ENCODE results near the gene STXBP6.

The STXBP6 gene

GRCh38 chr14:25006031-25006430 lies 43.9 kb downstream of the STXBP6 start:
- H3K27ac ChIP-seq: no peak overlapping the region
- TF ChIP-seq ZFX (IDR thresholded peaks at IDR 0.05): no peak
- TF ChIP-seq CTCF (conservative IDR thresholded peaks at IDR 0.05): no peak

- no peak overlapping the region for H3K27ac ChIP-seq
- no peak for TF ChIP-seq ZFX (IDR thresholded peaks at IDR 0.05)
- no peak for TF ChIP-seq CTCF (conservative IDR thresholded peaks at IDR 0.05)
These were observed 45.5 kb downstream of the STXBP6 start for GRCh38 chr14:25004389-25004809.

GRCh38 chr14:25003537-25003936 lies 46.4 kb downstream of the STXBP6 start:
- H3K27ac ChIP-seq: no peak overlapping the region
- TF ChIP-seq ZFX (IDR thresholded peaks at IDR 0.05) (no peak), CTCF (conservative IDR thresholded peaks at IDR 0.05) (no peak)

GRCh38 chr14:25001601-25002000 lies 48.3 kb downstream of the STXBP6 start:
- no peak for TF ChIP-seq ZFX (IDR thresholded peaks at IDR 0.05)
- no peak for TF ChIP-seq CTCF (conservative IDR thresholded peaks at IDR 0.05)

GRCh38 chr14:25001156-25001555 lies 48.8 kb downstream of the STXBP6 start:
- TF ChIP-seq CTCF (conservative IDR thresholded peaks at IDR 0.05): no peak
- TF ChIP-seq ZFX (IDR thresholded peaks at IDR 0.05): no peak

More at GRCh38 chr14:25001601-25002000, 48.3 kb downstream of the STXBP6 start:
- H3K27ac ChIP-seq: no peak overlapping the region

GRCh38 chr14:24999157-24999556 lies 50.8 kb downstream of the STXBP6 start:
- no peak for TF ChIP-seq CTCF (conservative IDR thresholded peaks at IDR 0.05)
- TF ChIP-seq ZFX (IDR thresholded peaks at IDR 0.05): no peak
- no peak overlapping the region for H3K27ac ChIP-seq

More at GRCh38 chr14:25001156-25001555, 48.8 kb downstream of the STXBP6 start:
- H3K27ac ChIP-seq: no peak overlapping the region

- TF ChIP-seq ZFX (IDR thresholded peaks at IDR 0.05) (no peak), CTCF (conservative IDR thresholded peaks at IDR 0.05) (no peak)
- no peak overlapping the region for H3K27ac ChIP-seq
These were observed 52.8 kb downstream of the STXBP6 start for GRCh38 chr14:24996930-24997725.

All from C4-2B (cell line).